Thoracic aorta (tissue), 2 donors: ENCODE results near the gene RASSF6. TPM values are rescaled to one million over a fixed set of nuclear protein-coding genes. Genes with fewer than 3 reads are reported as not detected.

ENCODE experiments used
- ATAC-seq: fragments of 150-250 bp; one replicate; pipeline ENCODE4 v1.8.0; 2017; ENCODE audit warnings: low read depth; ENCODE audit not compliant: insufficient number of reproducible peaks, low FRiP score
- DNase-seq: peaks from one replicate; pipeline ENCODE4 v3.0.0-alpha.2; 2020; ENCODE audit warnings: low spot score
- H3K27ac ChIP-seq, 2 donors: fragments of 200-600 bp; sonication (generic); 1 replicate in 1 of 2; 2 replicates in 1 of 2; pipeline ENCODE4 v1.5.1; 2016; ENCODE audit warnings: mild to moderate bottlenecking in 2 of 2, moderate library complexity in 2 of 2
- H3K27me3 ChIP-seq: fragments of 200-600 bp; sonication (generic); replicated peaks from 2 replicates; pipeline ENCODE4 v1.6.0; 2016; ENCODE audit warnings: mild to moderate bottlenecking; ENCODE audit not compliant: insufficient read depth
- H3K36me3 ChIP-seq: fragments of 200-600 bp; sonication (generic); one replicate; pipeline ENCODE4 v1.5.1; 2016
- H3K4me1 ChIP-seq, 2 donors: fragments of 200-600 bp; sonication (generic); 1 replicate in 1 of 2; 2 replicates in 1 of 2; pipeline versions ENCODE4 v1.5.1 to v1.6.0; 2016; ENCODE audit warnings: low read depth in 2 of 2, mild to moderate bottlenecking in 1 of 2; ENCODE audit not compliant: control insufficient read depth in 1 of 2
- H3K4me3 ChIP-seq: fragments of 200-600 bp; sonication (generic); 2 replicates; pipeline ENCODE4 v1.5.1; 2016; ENCODE audit warnings: mild to moderate bottlenecking
- H3K9me3 ChIP-seq: fragments of 200-600 bp; sonication (generic); 2 replicates; pipeline ENCODE4 v1.5.1; 2016
- total RNA-seq, 2 donors: library from RNA; depleted of rRNA; stranded (reverse); fragments of >200 nt; gene quantifications; one replicate each; pipeline versions ENCODE4 v1.1.0 to v1.2.3, GENCODE V29; 2016
- TF ChIP-seq, protein P1 (sequence below): fragments of 200-600 bp; sonication (generic); IDR thresholded peaks from one replicate; pipeline ENCODE4 v1.5.1; 2019; ENCODE audit warnings: antibody characterized with exemption

Gene RASSF6
- total RNA-seq, 2 donors from 2014 or later: 0.56 TPM; not detected in 1

- Histone ChIP-seq H3K27me3 (no peaks in the 10 kb centered on the region), H3K4me3 (no peak overlapping the region), H3K27ac (no peak overlapping the region), H3K4me1 (peaks cover 0 to 7% of the 10 kb centered on the region in 2 donors), H3K36me3 (no peaks in the 10 kb centered on the region), H3K9me3 (no peaks in the 10 kb centered on the region)
- DNase-seq (no peak), ATAC-seq (no peak)
- TF ChIP-seq, protein P1, sequence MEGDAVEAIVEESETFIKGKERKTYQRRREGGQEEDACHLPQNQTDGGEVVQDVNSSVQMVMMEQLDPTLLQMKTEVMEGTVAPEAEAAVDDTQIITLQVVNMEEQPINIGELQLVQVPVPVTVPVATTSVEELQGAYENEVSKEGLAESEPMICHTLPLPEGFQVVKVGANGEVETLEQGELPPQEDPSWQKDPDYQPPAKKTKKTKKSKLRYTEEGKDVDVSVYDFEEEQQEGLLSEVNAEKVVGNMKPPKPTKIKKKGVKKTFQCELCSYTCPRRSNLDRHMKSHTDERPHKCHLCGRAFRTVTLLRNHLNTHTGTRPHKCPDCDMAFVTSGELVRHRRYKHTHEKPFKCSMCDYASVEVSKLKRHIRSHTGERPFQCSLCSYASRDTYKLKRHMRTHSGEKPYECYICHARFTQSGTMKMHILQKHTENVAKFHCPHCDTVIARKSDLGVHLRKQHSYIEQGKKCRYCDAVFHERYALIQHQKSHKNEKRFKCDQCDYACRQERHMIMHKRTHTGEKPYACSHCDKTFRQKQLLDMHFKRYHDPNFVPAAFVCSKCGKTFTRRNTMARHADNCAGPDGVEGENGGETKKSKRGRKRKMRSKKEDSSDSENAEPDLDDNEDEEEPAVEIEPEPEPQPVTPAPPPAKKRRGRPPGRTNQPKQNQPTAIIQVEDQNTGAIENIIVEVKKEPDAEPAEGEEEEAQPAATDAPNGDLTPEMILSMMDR: no peak
Measured at GRCh38 chr4:73612032-73612431, 8.2 kb downstream of the RASSF6 start.

GRCh38 chr4:73609706-73610105, 10.5 kb downstream of the RASSF6 start:
- TF ChIP-seq, protein P1: no peak
- Histone ChIP-seq H3K36me3 (no peaks in the 10 kb centered on the region), H3K4me3 (no peak overlapping the region), H3K27ac (no peak overlapping the region), H3K27me3 (no peaks in the 10 kb centered on the region), H3K9me3 (no peaks in the 10 kb centered on the region), H3K4me1 (peaks cover 0 to 7% of the 10 kb centered on the region in 2 donors)
- ATAC-seq (no peak), DNase-seq (no peak)

DNA sequence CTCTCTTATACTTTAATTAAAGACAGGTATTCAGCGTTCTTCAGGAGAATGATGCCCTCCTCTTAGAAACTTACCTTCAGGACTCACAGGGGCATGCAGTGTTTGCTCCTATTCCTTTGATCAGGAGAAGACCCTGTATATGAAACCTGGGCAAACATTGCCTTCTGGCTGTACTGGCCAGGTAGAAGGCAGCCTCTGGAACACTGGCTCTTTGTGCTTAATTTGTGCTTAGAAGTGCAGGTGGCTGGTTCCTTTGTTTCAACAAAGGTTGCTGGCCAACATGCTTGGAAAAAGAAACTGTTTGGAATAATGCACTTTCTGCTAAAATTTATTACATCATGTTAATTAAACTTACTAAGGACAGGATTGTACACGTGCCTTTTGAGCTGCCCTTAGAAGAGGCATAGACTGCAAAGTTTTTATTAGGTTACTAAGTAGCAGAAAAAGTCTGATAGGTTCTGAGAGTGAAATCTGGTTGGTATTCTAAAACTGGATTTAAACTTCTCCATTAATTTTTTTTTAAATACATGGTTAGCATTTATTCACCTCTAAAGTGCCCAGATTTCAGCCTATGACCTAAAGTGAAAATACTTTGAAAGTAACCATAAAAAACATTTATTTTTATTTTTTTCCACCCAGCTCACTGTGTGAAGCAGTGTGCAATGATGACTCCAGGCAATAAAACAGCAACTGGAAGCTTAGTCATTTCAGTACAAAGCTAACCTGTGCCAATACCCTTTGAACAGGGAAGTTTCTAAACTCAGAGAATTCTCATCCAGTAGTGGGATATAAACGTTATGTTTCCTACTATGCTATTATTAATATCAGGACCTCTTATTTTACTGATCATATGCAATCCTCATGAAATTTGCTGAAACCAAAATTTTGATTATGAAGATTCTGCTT, 11.3 kb downstream of the RASSF6 start:
- H3K4me1 ChIP-seq: peaks cover 0 to 7% of the 10 kb centered on the region in 2 donors
- no peak overlapping the region for H3K27ac ChIP-seq
- TF ChIP-seq, protein P1: no peak
- ATAC-seq: no peak
- H3K27me3 ChIP-seq: no peaks in the 10 kb centered on the region
- no peaks in the 10 kb centered on the region for H3K36me3 ChIP-seq
- H3K9me3 ChIP-seq: no peaks in the 10 kb centered on the region
- DNase-seq: no peak
- H3K4me3 ChIP-seq: no peak overlapping the region

DNA sequence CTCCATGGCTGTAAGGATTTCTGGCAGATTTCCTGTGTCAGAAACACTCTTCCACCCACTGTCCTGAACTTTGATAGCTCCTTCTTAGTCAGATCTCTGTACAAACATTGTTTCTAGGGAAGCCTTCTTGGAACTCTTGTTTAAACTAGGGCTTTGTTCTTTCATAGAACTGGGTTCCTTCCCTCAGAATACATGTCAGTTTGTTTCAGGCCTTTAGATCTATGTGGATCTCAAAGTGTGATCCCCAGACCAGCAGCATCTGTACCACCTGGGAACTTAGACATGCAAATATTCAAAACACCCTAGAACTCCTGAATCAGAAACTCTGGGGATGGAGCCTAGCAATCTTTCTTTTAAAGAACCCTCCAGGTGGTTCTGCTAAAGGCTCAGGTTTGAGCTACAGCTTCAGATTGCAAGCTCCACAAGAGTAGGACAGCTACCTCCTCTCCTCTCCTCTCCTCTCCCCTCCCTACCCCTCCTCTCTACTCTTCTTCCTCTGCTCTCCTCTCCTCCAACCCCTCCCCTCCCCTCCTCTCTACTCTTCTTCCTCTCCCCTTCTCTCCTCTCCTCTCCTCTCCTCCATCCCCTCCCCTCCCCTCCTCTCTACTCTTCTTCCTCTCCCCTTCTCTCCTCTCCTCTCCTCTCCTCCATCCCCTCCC, 12.7 kb downstream of the RASSF6 start:
- DNase-seq (no peak), ATAC-seq (no peak)
- Histone ChIP-seq H3K9me3 (no peaks in the 10 kb centered on the region), H3K4me1 (peaks cover 0 to 7% of the 10 kb centered on the region in 2 donors), H3K27me3 (no peaks in the 10 kb centered on the region), H3K36me3 (no peaks in the 10 kb centered on the region), H3K27ac (no peak overlapping the region), H3K4me3 (no peak overlapping the region)
- TF ChIP-seq, protein P1: no peak

GRCh38 chr4:73606465-73606974, 13.7 kb downstream of the RASSF6 start:
- TF ChIP-seq, protein P1: no peak
- H3K36me3 ChIP-seq: no peaks in the 10 kb centered on the region
- no peaks in the 10 kb centered on the region for H3K9me3 ChIP-seq
- no peaks in the 10 kb centered on the region for H3K27me3 ChIP-seq
- ATAC-seq (no peak), DNase-seq (no peak)
- H3K4me1 ChIP-seq: peaks cover 0 to 7% of the 10 kb centered on the region in 2 donors
- no peak overlapping the region for H3K4me3 ChIP-seq
- no peak overlapping the region for H3K27ac ChIP-seq
